ENCODE measurements around the gene AARS1.

- TF ChIP-seq CTCF (IDR thresholded peaks at IDR 0.05) (no peak), EP300 (IDR thresholded peaks at IDR 0.05; ENCODE audit: borderline replicate concordance in 1 of 2, low read depth in 1 of 2, low read length in 1 of 2) (no peak), RFX5 (IDR thresholded peaks at IDR 0.05; ENCODE audit: low read length) (no peak), ELF1 (IDR thresholded peaks at IDR 0.05) (no peak), SMC3 (IDR thresholded peaks at IDR 0.05; ENCODE audit: low read depth, low read length) (no peak), FOXM1 (IDR thresholded peaks at IDR 0.05; ENCODE audit: low read depth) (no peak), IRF3 (IDR thresholded peaks at IDR 0.05; ENCODE audit: low read depth, low read length) (no peak)
Observed at GRCh38 chr16:70257391-70257790, 31.9 kb downstream of the AARS1 start.

Measured in SK-N-SH (cell line).